Gastrocnemius medialis (tissue), 4 donors: ENCODE results near the gene KRTAP16-1. TPM values are rescaled to one million over a fixed set of nuclear protein-coding genes. Genes with fewer than 3 reads are reported as not detected.

ENCODE experiments used
- ATAC-seq, 2 donors: fragments of 150-250 bp; one replicate each; pipeline ENCODE4 v1.9.1; 2016
- DNase-seq, 2 donors: peaks; one replicate each; pipeline ENCODE4 v3.0.0-alpha.2; 2019
- H3K27ac ChIP-seq, 4 donors: fragments of 200-600 bp; sonication (generic); 1 replicate in 1 of 4; 2 replicates in 3 of 4; pipeline ENCODE4 v1.5.1; 2016 to 2018; ENCODE audit warnings: mild to moderate bottlenecking in 2 of 4, moderate library complexity in 1 of 4
- H3K27me3 ChIP-seq, 3 donors: fragments of 200-600 bp; sonication (generic) in 2 of 3; 1 replicate in 1 of 3; 2 replicates in 2 of 3; pipeline versions ENCODE4 v1.5.1 to v1.6.0; 2016 to 2019; ENCODE audit warnings: mild to moderate bottlenecking in 1 of 3, moderate library complexity in 1 of 3
- H3K36me3 ChIP-seq, 2 donors: fragments of 200-600 bp; sonication (generic) in 1 of 2; one replicate each; pipeline ENCODE4 v1.5.1; 2017 to 2018
- H3K4me1 ChIP-seq, 2 donors: fragments of 200-600 bp; sonication (generic) in 1 of 2; one replicate each; pipeline ENCODE4 v1.5.1; 2016 to 2017; ENCODE audit warnings: mild to moderate bottlenecking in 2 of 2
- H3K4me3 ChIP-seq, 4 donors: fragments of 200-600 bp; sonication (generic) in 3 of 4; 1 replicate in 1 of 4; 2 replicates in 3 of 4; pipeline ENCODE4 v1.5.1; 2016 to 2019; ENCODE audit warnings: mild to moderate bottlenecking in 2 of 4
- H3K9me3 ChIP-seq, 3 donors: fragments of 200-600 bp; sonication (generic) in 2 of 3; 1 replicate in 1 of 3; 2 replicates in 2 of 3; pipeline ENCODE4 v1.5.1; 2016 to 2019
- POLR2A ChIP-seq, 2 donors: fragments of 450-650 bp; IDR thresholded peaks; one replicate each; pipeline ENCODE4 v1.6.1; 2017; ENCODE audit warnings: antibody characterized with exemption in 2 of 2, mild to moderate bottlenecking in 2 of 2, moderate library complexity in 2 of 2
- in situ Hi-C, 4 donors: fragments of 200-750 bp; cut with MboI; loops; one replicate each; pipeline versions ENCODE4 v1.15.0 to v1.8.0; 2017; ENCODE audit warnings: low sequenced_read_pairs in 4 of 4
- intact Hi-C: fragments of 100-400 bp; cut with DNase I; formaldehyde crosslinking; loops from one replicate; pipeline ENCODE4 v1.15.1; 2023; ENCODE audit warnings: low total_unique reads
- total RNA-seq, 4 donors: library from RNA; depleted of rRNA; stranded (reverse); fragments of >200 nt; gene quantifications; one replicate each; pipeline versions ENCODE4 v1.1.0 to v1.2.3, GENCODE V29; 2016
- TF ChIP-seq, protein P1 (sequence below), 5 experiments: fragments of 450-650 bp in 3 of 5; fragments of 200-600 bp in 2 of 5; sonication (generic) in 2 of 5; IDR thresholded peaks in 4 of 5; conservative IDR thresholded peaks in 1 of 5; 1 replicate in 4 of 5; 2 replicates in 1 of 5; pipeline ENCODE4 v1.5.1; 2016 to 2019; ENCODE audit warnings: antibody characterized with exemption in 5 of 5, mild to moderate bottlenecking in 3 of 5, moderate library complexity in 3 of 5

Gene KRTAP16-1
- total RNA-seq, 4 donors from 2014 or later = not detected

DNA sequence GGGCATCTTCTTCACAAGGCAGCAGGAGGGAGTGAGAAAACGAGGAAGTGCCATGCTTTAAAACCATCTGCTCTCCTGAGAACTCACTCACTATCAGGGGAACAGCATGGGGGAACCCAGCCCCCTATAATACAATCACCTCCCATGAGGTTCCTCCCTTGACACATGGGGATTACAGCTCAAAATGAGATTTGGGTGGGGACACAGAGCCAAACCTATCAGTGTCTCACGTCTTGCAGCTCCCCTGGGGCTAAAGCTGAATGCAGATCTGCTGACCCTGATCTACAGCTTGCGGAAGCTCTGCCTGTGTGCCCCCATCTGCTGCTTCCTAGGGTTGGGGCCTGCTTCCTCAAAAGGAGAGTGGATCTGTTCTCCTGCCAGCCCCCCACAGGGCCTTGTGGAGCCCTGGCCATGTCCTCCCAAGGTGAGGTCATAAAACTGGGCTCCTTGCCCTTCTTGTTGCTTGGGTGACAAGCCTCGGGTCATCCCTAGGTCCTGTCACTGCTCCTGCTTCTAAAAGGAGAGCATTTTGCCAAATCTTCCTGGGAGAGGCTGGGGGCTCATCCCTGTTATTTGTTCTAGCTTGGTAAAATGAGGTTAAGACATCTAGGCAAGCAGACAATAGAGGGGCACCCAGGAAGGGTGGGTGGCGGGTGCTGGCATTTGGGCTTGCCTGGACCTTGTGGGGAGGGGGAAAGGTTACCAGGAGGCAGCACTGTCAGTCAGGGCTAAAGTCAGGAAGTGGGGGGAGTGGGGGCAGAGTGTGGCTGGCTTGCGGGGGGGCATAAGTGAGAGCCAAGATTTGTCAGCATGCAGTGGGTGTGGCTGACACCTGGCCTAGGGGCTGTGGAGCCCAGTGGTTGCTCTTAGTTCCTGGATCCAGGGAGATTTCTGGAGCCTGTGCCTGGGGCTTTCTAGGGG, 25.5 kb upstream of the KRTAP16-1 start:
- no peak for DNase-seq
- intact Hi-C loops = no loop called here
- Histone ChIP-seq H3K27me3 (no peaks in the 10 kb centered on the region), H3K9me3 (no peaks in the 10 kb centered on the region), H3K4me3 (no peak overlapping the region), H3K4me1 (no peaks in the 10 kb centered on the region), H3K36me3 (no peaks in the 10 kb centered on the region), H3K27ac (no peak overlapping the region)
- TF ChIP-seq POLR2A (IDR thresholded peaks at IDR 0.05) = no peak
- TF ChIP-seq, protein P1, sequence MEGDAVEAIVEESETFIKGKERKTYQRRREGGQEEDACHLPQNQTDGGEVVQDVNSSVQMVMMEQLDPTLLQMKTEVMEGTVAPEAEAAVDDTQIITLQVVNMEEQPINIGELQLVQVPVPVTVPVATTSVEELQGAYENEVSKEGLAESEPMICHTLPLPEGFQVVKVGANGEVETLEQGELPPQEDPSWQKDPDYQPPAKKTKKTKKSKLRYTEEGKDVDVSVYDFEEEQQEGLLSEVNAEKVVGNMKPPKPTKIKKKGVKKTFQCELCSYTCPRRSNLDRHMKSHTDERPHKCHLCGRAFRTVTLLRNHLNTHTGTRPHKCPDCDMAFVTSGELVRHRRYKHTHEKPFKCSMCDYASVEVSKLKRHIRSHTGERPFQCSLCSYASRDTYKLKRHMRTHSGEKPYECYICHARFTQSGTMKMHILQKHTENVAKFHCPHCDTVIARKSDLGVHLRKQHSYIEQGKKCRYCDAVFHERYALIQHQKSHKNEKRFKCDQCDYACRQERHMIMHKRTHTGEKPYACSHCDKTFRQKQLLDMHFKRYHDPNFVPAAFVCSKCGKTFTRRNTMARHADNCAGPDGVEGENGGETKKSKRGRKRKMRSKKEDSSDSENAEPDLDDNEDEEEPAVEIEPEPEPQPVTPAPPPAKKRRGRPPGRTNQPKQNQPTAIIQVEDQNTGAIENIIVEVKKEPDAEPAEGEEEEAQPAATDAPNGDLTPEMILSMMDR (IDR thresholded peaks at IDR 0.05 in 4 of 5, conservative IDR thresholded peaks at IDR 0.05 in 1 of 5) = no peak
- ATAC-seq = no peak
- in situ Hi-C loops = no loop called here

DNA sequence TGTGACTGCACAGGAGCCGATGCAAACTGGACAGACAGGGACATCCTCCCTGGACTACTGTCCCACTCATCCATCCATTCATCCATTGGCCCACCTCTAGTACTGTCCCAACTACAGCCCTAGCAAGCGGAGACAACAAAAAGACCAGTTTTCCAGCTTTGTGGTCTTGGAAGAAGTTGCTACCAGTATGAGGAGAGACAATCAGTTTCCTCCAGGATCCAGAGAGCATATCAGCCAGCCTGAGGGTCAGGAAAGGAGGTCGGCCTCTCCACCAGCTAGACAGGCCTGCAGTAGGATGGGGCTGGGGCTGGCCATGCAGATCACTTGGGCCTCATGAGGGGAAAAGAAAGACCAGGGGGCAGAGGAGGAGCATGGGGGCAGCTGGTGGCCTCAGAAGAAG, 24.7 kb upstream of the KRTAP16-1 start:
- Histone ChIP-seq H3K36me3 (no peaks in the 10 kb centered on the region), H3K4me1 (no peaks in the 10 kb centered on the region), H3K27ac (no peak overlapping the region), H3K4me3 (no peak overlapping the region), H3K27me3 (no peaks in the 10 kb centered on the region), H3K9me3 (no peaks in the 10 kb centered on the region)
- ATAC-seq (no peak), DNase-seq (no peak)
- intact Hi-C loops (no loop called here), in situ Hi-C loops (no loop called here)
- TF ChIP-seq, protein P1 (IDR thresholded peaks at IDR 0.05 in 4 of 5, conservative IDR thresholded peaks at IDR 0.05 in 1 of 5) = no peak
- no peak for TF ChIP-seq POLR2A (IDR thresholded peaks at IDR 0.05)

DNA sequence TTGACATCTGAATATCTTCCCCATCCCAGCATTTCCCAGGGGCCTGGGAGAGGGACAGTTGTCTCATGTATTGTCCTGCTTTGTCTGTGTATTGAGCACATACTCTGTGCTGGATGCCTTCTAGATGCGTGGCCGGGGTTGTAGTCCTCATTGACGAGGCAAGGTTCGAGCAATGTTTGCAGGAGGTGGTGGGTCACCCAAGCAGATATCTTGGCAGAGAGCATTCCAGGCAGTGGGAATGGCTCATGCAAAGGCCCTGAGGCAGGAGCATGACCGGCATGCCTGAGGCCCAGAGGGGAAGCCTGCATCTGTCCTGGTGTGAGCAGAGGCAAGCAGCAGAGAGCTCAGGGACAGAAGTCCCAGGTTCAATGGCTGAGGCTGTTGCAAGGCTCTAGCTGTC, 24.0 kb upstream of the KRTAP16-1 start:
- H3K4me1 ChIP-seq = no peaks in the 10 kb centered on the region
- H3K4me3 ChIP-seq = no peak overlapping the region
- no peaks in the 10 kb centered on the region for H3K27me3 ChIP-seq
- H3K9me3 ChIP-seq = no peaks in the 10 kb centered on the region
- no peak for ATAC-seq
- DNase-seq = no peak
- intact Hi-C loops (no loop called here), in situ Hi-C loops (no loop called here)
- no peaks in the 10 kb centered on the region for H3K36me3 ChIP-seq
- no peak overlapping the region for H3K27ac ChIP-seq
- TF ChIP-seq, protein P1 (IDR thresholded peaks at IDR 0.05 in 4 of 5, conservative IDR thresholded peaks at IDR 0.05 in 1 of 5) = no peak
- TF ChIP-seq POLR2A (IDR thresholded peaks at IDR 0.05) = no peak

DNA sequence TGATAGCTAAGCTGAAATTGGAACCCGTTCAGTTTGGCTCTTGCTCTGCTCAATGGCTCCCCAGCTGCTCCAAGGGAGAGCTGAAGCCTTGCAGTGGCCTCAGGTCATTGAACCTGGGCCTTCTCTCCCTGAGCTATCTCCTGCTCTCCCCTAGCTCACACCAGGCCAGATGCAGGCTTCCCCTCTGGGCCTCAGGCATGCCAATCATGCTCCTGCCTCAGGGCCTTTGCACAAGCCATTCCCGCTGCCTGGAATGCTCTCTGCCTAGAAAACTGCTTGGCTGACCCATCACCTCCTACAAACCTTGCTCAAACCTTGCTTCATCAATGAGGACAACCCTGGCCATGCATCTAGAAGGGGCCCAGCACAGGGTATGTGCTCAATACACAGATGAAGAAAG, 23.1 kb upstream of the KRTAP16-1 start:
- H3K4me1 ChIP-seq = no peaks in the 10 kb centered on the region
- in situ Hi-C loops (no loop called here), intact Hi-C loops (no loop called here)
- ATAC-seq (no peak), DNase-seq (no peak)
- H3K36me3 ChIP-seq = no peaks in the 10 kb centered on the region
- no peak overlapping the region for H3K27ac ChIP-seq
- no peaks in the 10 kb centered on the region for H3K27me3 ChIP-seq
- H3K9me3 ChIP-seq = no peaks in the 10 kb centered on the region
- TF ChIP-seq, protein P1 (IDR thresholded peaks at IDR 0.05 in 4 of 5, conservative IDR thresholded peaks at IDR 0.05 in 1 of 5) = no peak
- no peak for TF ChIP-seq POLR2A (IDR thresholded peaks at IDR 0.05)
- no peak overlapping the region for H3K4me3 ChIP-seq
